GM12873 (cell line): Measurements from ENCODE around the gene ERP27.

ENCODE experiments used
- TF ChIP-seq, protein P1 (sequence below): IDR thresholded peaks from 2 replicates; pipeline ENCODE4 v1.5.1; 2012; ENCODE audit warnings: low read depth, mild to moderate bottlenecking, moderate library complexity, low read length, control low read depth; ENCODE audit not compliant: insufficient read depth; ENCODE audit errors: missing control alignments

ERP27 gene

DNA sequence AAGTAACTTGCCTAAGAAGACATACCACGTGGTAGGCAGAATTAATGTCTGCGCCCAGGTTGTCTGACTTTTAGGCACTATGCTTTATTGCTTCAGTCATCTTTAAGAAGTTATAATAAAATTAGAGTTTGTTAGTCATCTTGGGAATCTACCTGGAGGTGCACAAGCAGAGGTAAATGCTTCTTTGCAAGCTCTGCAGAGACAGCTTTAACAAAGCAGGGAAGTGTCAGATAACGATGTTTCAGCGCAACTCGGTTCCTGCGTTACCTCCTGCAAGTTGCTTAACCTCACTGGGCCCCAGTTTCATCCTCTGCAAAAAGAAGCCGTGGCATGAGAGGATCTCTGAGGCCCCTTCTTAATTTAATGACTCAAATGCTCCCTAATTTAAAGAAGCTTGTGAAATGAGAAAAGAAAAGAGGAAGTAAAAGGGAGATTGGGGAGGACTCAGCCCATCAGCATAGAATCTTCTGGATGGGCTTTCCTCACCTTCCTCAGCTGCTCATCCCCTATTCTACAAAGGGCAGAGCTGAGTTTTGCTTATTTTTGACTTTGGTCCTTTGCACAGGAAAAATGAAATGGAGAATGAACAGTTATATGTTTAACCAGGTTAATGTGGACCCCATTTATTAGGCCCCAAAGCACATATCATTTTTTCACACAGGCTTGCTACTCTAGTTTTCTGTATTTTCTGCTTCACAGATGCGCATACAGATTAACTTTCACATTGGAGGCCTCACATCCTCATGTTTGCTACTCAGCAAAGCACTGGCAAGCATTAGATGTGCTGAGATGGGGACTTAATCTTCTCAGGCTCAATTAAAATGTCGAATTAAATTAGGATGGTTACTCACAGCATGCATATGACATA is 17.9 kb upstream of the ERP27 start:
- TF ChIP-seq, protein P1, sequence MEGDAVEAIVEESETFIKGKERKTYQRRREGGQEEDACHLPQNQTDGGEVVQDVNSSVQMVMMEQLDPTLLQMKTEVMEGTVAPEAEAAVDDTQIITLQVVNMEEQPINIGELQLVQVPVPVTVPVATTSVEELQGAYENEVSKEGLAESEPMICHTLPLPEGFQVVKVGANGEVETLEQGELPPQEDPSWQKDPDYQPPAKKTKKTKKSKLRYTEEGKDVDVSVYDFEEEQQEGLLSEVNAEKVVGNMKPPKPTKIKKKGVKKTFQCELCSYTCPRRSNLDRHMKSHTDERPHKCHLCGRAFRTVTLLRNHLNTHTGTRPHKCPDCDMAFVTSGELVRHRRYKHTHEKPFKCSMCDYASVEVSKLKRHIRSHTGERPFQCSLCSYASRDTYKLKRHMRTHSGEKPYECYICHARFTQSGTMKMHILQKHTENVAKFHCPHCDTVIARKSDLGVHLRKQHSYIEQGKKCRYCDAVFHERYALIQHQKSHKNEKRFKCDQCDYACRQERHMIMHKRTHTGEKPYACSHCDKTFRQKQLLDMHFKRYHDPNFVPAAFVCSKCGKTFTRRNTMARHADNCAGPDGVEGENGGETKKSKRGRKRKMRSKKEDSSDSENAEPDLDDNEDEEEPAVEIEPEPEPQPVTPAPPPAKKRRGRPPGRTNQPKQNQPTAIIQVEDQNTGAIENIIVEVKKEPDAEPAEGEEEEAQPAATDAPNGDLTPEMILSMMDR, result no peak

DNA sequence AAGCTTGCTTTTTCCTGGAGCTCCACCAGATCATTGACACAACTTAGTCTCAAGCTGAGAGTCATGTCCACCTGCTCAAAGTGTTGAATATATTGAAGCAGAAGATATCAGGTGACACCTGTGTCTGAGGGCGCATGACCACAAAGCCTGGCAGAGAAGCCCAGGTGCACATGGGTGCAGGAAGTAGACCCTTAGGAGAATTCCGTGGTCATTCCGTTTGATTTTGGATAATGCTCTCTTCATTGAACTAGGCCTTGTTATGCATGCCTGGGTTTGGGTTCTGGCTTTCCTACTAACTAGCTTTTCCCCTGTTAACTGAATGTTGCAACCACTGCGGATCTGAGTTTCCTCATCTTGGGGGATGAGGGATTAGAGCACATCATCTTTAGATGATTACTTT is 15.9 kb upstream of the ERP27 start:
- TF ChIP-seq, protein P1, result no peak

DNA sequence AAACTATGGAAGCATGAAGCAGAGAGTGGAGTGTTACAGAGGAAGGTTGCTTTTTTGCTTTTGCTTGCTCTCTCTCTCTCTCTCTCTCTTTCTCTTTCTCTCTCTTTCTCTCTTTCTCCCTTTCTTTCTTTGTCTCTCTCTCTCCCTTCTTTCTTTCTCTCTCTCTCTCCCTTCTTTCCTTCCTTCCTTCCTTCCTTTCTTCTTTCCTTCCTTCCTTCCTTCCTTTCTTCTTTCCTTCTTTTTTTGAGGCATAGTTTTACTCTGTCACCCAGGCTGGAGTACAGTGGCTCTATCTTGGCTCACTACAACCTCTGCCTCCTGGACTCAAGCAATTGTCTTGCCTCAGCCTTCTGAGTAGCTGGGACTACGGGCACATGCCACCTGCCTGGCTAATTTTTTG is 15.4 kb upstream of the ERP27 start:
- TF ChIP-seq, protein P1, result no peak

DNA sequence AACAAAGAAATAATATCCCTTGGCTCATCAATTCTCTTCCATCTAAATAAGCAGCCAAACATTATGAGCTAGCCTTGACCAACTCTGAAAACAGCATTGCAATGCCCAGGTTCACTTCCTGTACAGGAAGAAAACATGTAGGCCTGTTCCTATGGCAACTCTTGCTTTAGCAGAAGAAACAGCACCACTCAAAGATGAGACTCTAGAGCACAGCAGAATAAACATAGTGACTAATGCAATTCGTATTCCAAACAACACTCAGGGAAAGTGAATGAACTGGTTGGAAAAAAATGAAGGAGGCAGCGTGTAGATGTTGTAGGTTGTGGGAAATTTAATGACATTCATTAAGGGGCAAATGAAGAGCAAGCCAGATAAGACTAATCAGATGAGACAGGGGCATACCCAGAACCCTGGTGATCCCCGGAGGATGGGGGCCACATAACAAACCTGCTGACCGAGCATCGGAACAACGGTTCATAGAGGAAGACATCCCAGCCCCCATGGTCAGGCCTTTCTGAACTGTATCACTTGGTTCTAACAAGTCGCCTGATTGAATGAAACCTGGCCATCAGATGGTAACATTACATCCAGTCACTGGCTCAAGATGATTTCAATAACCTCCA is 14.1 kb upstream of the ERP27 start:
- TF ChIP-seq, protein P1, result no peak

DNA sequence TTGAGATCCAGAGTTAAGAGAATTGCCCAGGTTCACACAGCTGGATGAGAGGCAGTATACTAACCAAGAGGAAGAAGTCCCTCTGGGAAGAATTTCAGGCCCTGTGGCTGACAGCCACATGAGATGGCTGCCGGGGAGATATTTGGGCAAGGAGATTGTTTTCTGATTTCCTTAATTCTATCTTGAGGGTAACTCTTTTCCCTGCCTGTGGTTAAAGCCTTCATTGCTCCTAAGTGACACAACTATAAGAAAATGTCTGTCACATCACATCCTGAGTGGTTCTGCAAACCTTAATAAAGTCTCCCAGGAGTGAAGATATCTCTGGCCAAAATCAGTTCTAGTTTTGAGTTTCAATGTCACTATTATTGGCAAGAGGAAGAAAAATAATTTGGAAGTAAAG is 13.5 kb upstream of the ERP27 start:
- TF ChIP-seq, protein P1, result no peak

DNA sequence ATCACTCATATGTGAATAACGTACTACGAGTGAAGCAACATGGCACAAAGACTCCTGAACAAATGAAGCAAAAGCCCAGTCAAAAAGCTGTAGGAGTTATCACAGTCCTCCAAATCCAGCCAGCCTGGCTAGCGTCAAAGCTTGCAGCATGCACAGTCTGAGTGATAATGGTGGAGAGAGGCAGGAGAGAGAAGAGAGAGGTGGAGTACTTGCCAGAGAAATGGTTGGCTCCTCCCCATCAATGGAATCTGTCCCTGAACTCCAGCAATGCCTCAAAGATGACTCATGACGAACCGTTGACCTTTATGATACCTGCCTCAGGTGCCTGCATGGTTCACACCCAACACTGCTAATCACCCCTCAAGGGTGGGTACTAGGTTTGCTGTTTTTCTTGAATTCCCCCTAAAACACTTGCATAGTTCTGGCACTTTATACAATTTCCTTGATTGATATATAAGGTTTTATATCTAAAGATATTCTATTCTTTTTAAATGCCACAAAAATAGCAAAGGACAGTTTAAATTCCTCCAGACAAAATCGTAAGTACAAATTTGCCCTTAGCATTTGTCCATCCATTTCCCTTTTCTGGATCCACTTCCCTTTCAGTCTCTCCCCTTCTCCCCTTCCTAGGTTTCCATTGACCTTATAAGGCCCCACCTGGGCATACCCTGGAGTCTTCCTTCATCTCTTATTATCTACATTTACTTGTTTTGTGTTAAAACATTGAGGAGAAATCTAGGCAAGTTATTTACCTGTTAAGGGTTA is 12.8 kb upstream of the ERP27 start:
- TF ChIP-seq, protein P1, result no peak

DNA sequence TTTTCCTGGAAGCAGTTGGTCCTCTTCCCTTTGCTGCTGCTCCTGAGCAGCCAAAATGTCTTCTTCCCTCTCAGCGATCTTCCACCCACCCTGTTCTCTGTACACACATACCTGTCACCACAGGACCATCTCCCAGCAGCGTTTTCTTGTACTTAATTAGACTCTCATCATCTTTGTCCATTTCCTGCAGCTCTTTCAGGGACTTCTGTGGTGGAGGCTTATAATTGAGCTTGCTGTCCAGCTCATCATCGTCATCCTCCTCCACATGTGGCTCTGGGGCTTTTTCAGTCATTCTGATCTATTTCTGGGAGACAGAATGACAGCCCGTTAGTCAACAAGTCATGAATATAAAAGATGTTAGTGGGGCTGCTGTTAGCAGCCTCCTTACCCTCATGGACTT is 12.1 kb upstream of the ERP27 start:
- TF ChIP-seq, protein P1, result no peak
